ENCODE data around the gene PCBP3. TPM values are rescaled to one million over a fixed set of nuclear protein-coding genes. Genes with fewer than 3 reads are reported as not detected.
A peak's percentile ranks its signal among the peaks of the same experiment; 100 is the strongest.

Gene PCBP3
- total and polyA plus RNA-seq, 3 experiments from 2014 or later = 0.31 to 0.38 (median 0.35) TPM

DNA sequence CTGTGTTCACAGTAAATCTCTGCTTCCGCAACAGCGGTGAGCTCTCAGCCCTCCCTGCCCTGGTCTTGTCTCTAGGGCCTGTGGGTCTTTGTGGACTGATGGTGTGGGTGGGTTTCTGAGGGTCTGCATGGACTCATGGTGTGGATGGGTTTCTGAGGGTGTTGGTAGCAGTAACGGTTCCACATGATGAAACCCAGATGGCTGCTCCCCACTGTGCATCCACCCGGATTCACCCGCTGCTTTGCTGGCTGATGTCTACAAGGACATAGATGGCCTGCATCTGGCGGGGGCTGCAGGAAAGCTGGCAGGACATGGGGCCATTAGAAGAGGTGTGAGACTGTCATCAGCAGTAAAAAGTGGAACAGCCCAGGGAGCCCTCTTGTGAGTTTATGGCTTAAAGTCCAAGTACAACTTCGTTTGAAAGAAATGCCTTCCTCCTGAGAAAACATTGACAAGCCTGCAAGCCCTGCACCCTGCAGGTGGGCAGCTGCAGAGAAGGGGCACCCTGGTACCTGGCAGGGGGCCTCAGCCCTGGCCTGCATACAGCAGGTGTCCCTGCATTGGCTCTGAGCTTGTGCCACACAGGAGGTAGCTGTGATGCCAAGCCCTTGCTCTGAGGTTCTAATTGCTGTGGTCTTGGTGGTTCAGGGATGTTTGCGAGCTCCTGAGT is 181.2 kb downstream of the PCBP3 start:
- H3K27ac Mint-ChIP-seq = peak overlapping the region in 1 of 8 donors; percentile 5
- H3K4me1 Mint-ChIP-seq = peaks cover 8 to 16% (median 15%) of the 10 kb centered on the region in 3 donors
- Histone ChIP-seq H3K27me3 (ENCODE audit: insufficient read depth, low read length, poor library complexity, severe bottlenecking) (no peaks in the 10 kb centered on the region), H3K4me1 (ENCODE audit: insufficient read depth, low read length) (peaks cover 18% of the 10 kb centered on the region), H3K4me3 (ENCODE audit: low read length) (no peak overlapping the region), H3K36me3 (ENCODE audit: insufficient read depth, low read length) (no peaks in the 10 kb centered on the region), H3K27ac (ENCODE audit: low read depth, low read length) (no peak overlapping the region), H3K9me3 (ENCODE audit: low read length) (no peaks in the 10 kb centered on the region)
- ChIA-PET CTCF (no interaction called here), POLR2A (no interaction called here)
- no peaks in the 10 kb centered on the region for H3K36me3 Mint-ChIP-seq
- DNase-seq = no peak
- peaks cover 28 to 41% of the 10 kb centered on the region in 2 donors for H3K27me3 Mint-ChIP-seq
- H3K4me3 Mint-ChIP-seq = no peak overlapping the region
- H3K9me3 Mint-ChIP-seq = no peaks in the 10 kb centered on the region

DNA sequence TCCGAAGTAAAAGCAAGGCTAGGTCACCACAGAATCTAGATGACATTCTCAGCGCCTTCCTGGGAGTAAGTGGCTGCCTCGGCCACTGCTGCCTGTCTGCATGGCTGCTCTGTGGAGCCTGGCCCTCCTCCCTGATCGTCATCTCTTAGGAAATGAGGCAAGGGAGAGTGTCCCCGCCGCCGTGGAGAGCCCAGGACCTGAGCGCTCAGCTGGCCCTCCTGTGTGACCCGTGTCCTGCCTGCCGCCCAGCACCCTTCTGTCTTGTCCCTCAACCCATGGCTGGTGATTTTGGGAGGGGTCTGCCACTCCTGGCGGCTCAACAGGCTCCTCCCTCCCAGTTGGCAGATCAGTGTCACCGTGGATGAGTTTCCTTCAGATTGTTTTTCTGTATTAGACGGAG is 181.7 kb downstream of the PCBP3 start:
- DNase-seq = no peak
- peaks cover 8 to 15% (median 14%) of the 10 kb centered on the region in 3 donors for H3K4me1 Mint-ChIP-seq
- no peak overlapping the region for H3K27ac Mint-ChIP-seq
- Histone ChIP-seq H3K27me3 (ENCODE audit: insufficient read depth, low read length, poor library complexity, severe bottlenecking) (no peaks in the 10 kb centered on the region), H3K4me1 (ENCODE audit: insufficient read depth, low read length) (peaks cover 17% of the 10 kb centered on the region), H3K27ac (ENCODE audit: low read depth, low read length) (no peak overlapping the region), H3K36me3 (ENCODE audit: insufficient read depth, low read length) (no peaks in the 10 kb centered on the region), H3K9me3 (ENCODE audit: low read length) (no peaks in the 10 kb centered on the region), H3K4me3 (ENCODE audit: low read length) (no peak overlapping the region)
- ChIA-PET POLR2A (no interaction called here), CTCF (no interaction called here)
- peaks cover 28 to 41% of the 10 kb centered on the region in 2 donors for H3K27me3 Mint-ChIP-seq
- H3K9me3 Mint-ChIP-seq = no peaks in the 10 kb centered on the region
- H3K36me3 Mint-ChIP-seq = no peaks in the 10 kb centered on the region
- no peak overlapping the region for H3K4me3 Mint-ChIP-seq

DNA sequence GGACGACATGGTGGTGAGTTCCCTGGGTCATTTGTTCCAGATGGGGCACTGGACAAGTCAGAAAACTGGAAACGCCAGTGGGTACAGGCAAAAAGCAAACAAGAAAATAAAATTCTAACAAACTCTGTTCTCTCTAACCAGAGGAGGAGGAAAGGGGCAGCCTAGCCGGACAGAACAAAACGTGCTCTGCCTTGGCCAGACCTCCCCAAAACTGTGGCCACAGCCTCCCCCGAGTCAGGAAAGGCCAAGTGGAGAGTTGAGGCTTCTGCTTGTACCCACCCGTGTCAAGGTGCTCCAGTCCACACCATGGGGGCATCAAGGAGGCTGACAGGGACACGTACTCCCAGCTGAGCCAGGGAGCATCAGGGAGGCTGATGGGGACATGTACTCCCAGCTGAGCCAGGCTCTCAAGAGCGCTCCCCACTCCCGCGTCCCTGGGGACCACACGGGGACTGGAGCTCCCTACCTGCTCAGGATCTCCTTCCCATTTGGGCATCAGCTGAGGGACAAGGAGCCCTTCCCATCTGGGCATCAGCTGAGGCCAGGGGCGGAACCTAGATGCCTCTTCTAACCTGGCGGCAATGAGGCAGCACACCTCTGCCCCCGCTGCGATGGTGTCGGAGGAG is 183.3 kb downstream of the PCBP3 start:
- Mint-ChIP-seq H3K27me3 (peaks cover 20 to 28% of the 10 kb centered on the region in 2 donors), H3K27ac (no peak overlapping the region), H3K4me3 (no peak overlapping the region), H3K36me3 (no peaks in the 10 kb centered on the region), H3K9me3 (no peaks in the 10 kb centered on the region), H3K4me1 (peaks cover 8 to 11% (median 9%) of the 10 kb centered on the region in 3 donors)
- peaks cover 9% of the 10 kb centered on the region for H3K4me1 ChIP-seq (ENCODE audit: insufficient read depth, low read length)
- no peaks in the 10 kb centered on the region for H3K36me3 ChIP-seq (ENCODE audit: insufficient read depth, low read length)
- H3K4me3 ChIP-seq (ENCODE audit: low read length) = no peak overlapping the region
- no peak overlapping the region for H3K27ac ChIP-seq (ENCODE audit: low read depth, low read length)
- DNase-seq = no peak
- CTCF ChIA-PET = no interaction called here
- H3K27me3 ChIP-seq (ENCODE audit: insufficient read depth, low read length, poor library complexity, severe bottlenecking) = no peaks in the 10 kb centered on the region
- H3K9me3 ChIP-seq (ENCODE audit: low read length) = no peaks in the 10 kb centered on the region
- POLR2A ChIA-PET = no interaction called here

- POLR2A ChIA-PET = no interaction called here
- Histone ChIP-seq H3K36me3 (ENCODE audit: insufficient read depth, low read length) (no peaks in the 10 kb centered on the region), H3K9me3 (ENCODE audit: low read length) (no peaks in the 10 kb centered on the region), H3K27me3 (ENCODE audit: insufficient read depth, low read length, poor library complexity, severe bottlenecking) (no peaks in the 10 kb centered on the region), H3K27ac (ENCODE audit: low read depth, low read length) (no peak overlapping the region), H3K4me3 (ENCODE audit: low read length) (no peak overlapping the region), H3K4me1 (ENCODE audit: insufficient read depth, low read length) (peaks cover 9% of the 10 kb centered on the region)
- peak overlapping the region in 1 of 8 donors; percentile 29 for H3K27ac Mint-ChIP-seq
- DNase-seq = peak in 1 of 5 donors; percentile 6
- H3K36me3 Mint-ChIP-seq = no peaks in the 10 kb centered on the region
- peak overlapping the region in 3 of 7 donors; percentile 19 to 67 (median 60) for H3K4me3 Mint-ChIP-seq
- CTCF ChIA-PET = no interaction called here
- peaks cover 8 to 11% (median 9%) of the 10 kb centered on the region in 3 donors for H3K4me1 Mint-ChIP-seq
- peaks cover 15 to 23% of the 10 kb centered on the region in 2 donors for H3K27me3 Mint-ChIP-seq
- no peaks in the 10 kb centered on the region for H3K9me3 Mint-ChIP-seq
Measured at GRCh38 chr21:45827302-45827692, 183.8 kb downstream of the PCBP3 start.

GRCh38 chr21:45827881-45828579 is 184.5 kb downstream of the PCBP3 start:
- Mint-ChIP-seq H3K4me1 (peaks cover 8 to 11% (median 9%) of the 10 kb centered on the region in 3 donors), H3K36me3 (no peaks in the 10 kb centered on the region), H3K27ac (peak overlapping the region in 1 of 8 donors; percentile 65), H3K4me3 (no peak overlapping the region), H3K27me3 (peaks cover 8 to 15% of the 10 kb centered on the region in 2 donors), H3K9me3 (no peaks in the 10 kb centered on the region)
- POLR2A ChIA-PET = no interaction called here
- no peak overlapping the region for H3K4me3 ChIP-seq (ENCODE audit: low read length)
- CTCF ChIA-PET = no interaction called here
- H3K27me3 ChIP-seq (ENCODE audit: insufficient read depth, low read length, poor library complexity, severe bottlenecking) = no peaks in the 10 kb centered on the region
- H3K9me3 ChIP-seq (ENCODE audit: low read length) = no peaks in the 10 kb centered on the region
- H3K27ac ChIP-seq (ENCODE audit: low read depth, low read length) = no peak overlapping the region
- no peak for DNase-seq
- no peaks in the 10 kb centered on the region for H3K36me3 ChIP-seq (ENCODE audit: insufficient read depth, low read length)
- H3K4me1 ChIP-seq (ENCODE audit: insufficient read depth, low read length) = peaks cover 9% of the 10 kb centered on the region

- Mint-ChIP-seq H3K4me1 (peaks cover 8 to 11% (median 9%) of the 10 kb centered on the region in 3 donors), H3K27me3 (peaks cover 8 to 12% of the 10 kb centered on the region in 2 donors), H3K27ac (peak overlapping the region in 2 of 8 donors; percentile 46 to 54), H3K36me3 (no peaks in the 10 kb centered on the region), H3K4me3 (no peak overlapping the region), H3K9me3 (no peaks in the 10 kb centered on the region)
- ChIA-PET POLR2A (no interaction called here), CTCF (interaction anchor here (0.7 to 1.1 kb wide), 2 partner anchors 8 to 9 kb away, joined by 3 read pairs; no protein-coding TSS in a partner anchor)
- DNase-seq = no peak
- H3K4me3 ChIP-seq (ENCODE audit: low read length) = no peak overlapping the region
- peaks cover 9% of the 10 kb centered on the region for H3K4me1 ChIP-seq (ENCODE audit: insufficient read depth, low read length)
- H3K36me3 ChIP-seq (ENCODE audit: insufficient read depth, low read length) = no peaks in the 10 kb centered on the region
- H3K27ac ChIP-seq (ENCODE audit: low read depth, low read length) = no peak overlapping the region
- H3K27me3 ChIP-seq (ENCODE audit: insufficient read depth, low read length, poor library complexity, severe bottlenecking) = no peaks in the 10 kb centered on the region
- no peaks in the 10 kb centered on the region for H3K9me3 ChIP-seq (ENCODE audit: low read length)
Measured at GRCh38 chr21:45828580-45829570, 185.3 kb downstream of the PCBP3 start.

DNA sequence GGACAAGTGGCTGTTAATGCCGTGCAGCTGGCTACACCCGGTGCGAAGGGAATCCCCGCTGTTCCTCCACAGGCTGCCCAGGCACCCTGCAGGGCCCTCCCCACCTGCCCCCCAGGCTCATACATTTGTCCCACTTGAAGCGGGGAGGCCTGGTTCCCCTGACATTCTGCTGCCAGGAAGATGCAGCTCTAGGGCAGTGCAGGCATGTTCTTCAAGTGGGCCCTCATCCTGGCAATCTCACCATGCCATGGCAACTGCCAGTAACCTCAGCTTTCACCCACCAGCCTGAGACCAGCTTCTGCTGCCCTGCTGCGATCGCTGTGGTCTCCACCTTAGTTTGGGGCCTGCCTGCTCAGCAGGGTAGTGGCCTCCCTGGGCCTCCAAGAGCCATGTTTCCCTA is 186.1 kb downstream of the PCBP3 start:
- DNase-seq = no peak
- H3K9me3 ChIP-seq (ENCODE audit: low read length) = no peaks in the 10 kb centered on the region
- H3K4me1 Mint-ChIP-seq = peaks cover 8 to 11% (median 9%) of the 10 kb centered on the region in 3 donors
- no peaks in the 10 kb centered on the region for H3K36me3 ChIP-seq (ENCODE audit: insufficient read depth, low read length)
- H3K9me3 Mint-ChIP-seq = no peaks in the 10 kb centered on the region
- H3K27ac Mint-ChIP-seq = no peak overlapping the region
- peaks cover 9% of the 10 kb centered on the region for H3K4me1 ChIP-seq (ENCODE audit: insufficient read depth, low read length)
- ChIA-PET CTCF (interaction anchor here (0.7 to 1.1 kb wide), 2 partner anchors 9 to 10 kb away, joined by 3 read pairs; no protein-coding TSS in a partner anchor), POLR2A (no interaction called here)
- H3K27me3 ChIP-seq (ENCODE audit: insufficient read depth, low read length, poor library complexity, severe bottlenecking) = no peaks in the 10 kb centered on the region
- H3K27ac ChIP-seq (ENCODE audit: low read depth, low read length) = no peak overlapping the region
- no peak overlapping the region for H3K4me3 Mint-ChIP-seq
- H3K4me3 ChIP-seq (ENCODE audit: low read length) = no peak overlapping the region
- peaks cover 6% of the 10 kb centered on the region in 2 donors for H3K27me3 Mint-ChIP-seq
- no peaks in the 10 kb centered on the region for H3K36me3 Mint-ChIP-seq
